Spinal cord (tissue), 10 donors: ENCODE results near the gene SCG5. TPM values are rescaled to one million over a fixed set of nuclear protein-coding genes. Genes with fewer than 3 reads are reported as not detected.

Experiments used
- DNase-seq, 6 donors: peaks; one replicate each; pipeline versions ENCODE4 v3.0.0 to v3.0.0-alpha.2; 2013 to 2015; ENCODE audit warnings: low spot score in 6 of 6, low read depth in 4 of 6
- H3K27ac ChIP-seq: one replicate; pipeline ENCODE4 v1.5.1; 2013; ENCODE audit warnings: low read depth, low read length, control low read depth
- H3K27me3 ChIP-seq: one replicate; pipeline ENCODE4 v1.6.1; 2013; ENCODE audit warnings: low read length; ENCODE audit not compliant: control insufficient read depth, insufficient read depth
- H3K36me3 ChIP-seq: one replicate; pipeline ENCODE4 v1.6.1; 2013; ENCODE audit warnings: low read length; ENCODE audit not compliant: control insufficient read depth, insufficient read depth
- H3K4me1 ChIP-seq: one replicate; pipeline ENCODE4 v1.6.1; 2013; ENCODE audit warnings: low read length; ENCODE audit not compliant: control insufficient read depth, insufficient read depth
- H3K4me3 ChIP-seq: one replicate; pipeline ENCODE4 v1.5.1; 2013; ENCODE audit warnings: low read depth, low read length, control low read depth
- H3K9me3 ChIP-seq: one replicate; pipeline ENCODE4 v1.6.1; 2013; ENCODE audit warnings: low read length; ENCODE audit not compliant: control insufficient read depth, insufficient read depth
- WGBS: methylation state at CpG from one replicate; pipeline ENCODE4 v1.1.5; 2013; ENCODE audit warnings: missing lambda C conversion rate; ENCODE audit not compliant: insufficient coverage; 5-methylcytosine and 5-hydroxymethylcytosine counted together
- polyA plus RNA-seq, 2 donors: library from polyadenylated mRNA; unstranded; fragments of 120-200 nt; gene quantifications; one replicate each; pipeline ENCODE4 v1.2.1, GENCODE V29; 2013; ENCODE audit not compliant: insufficient read length in 2 of 2
- total RNA-seq, 2 donors: library from RNA; depleted of rRNA in 1 of 2; stranded (reverse); fragments of 120-200 nt in 1 of 2; fragments of >200 nt in 1 of 2; gene quantifications; one replicate each; pipeline versions ENCODE4 v1.2.3 to v1.2.4, GENCODE V29; 2013 to 2014
- donor health status: healthy.

SCG5 gene
- total and polyA plus RNA-seq, 4 donors = 115 to 291 (median 232) TPM

- Histone ChIP-seq H3K27me3 (no peaks in the 10 kb centered on the region), H3K4me1 (peaks cover 16% of the 10 kb centered on the region), H3K9me3 (no peaks in the 10 kb centered on the region), H3K36me3 (peaks cover 12% of the 10 kb centered on the region), H3K27ac (peak overlapping the region; percentile 20), H3K4me3 (no peak overlapping the region)
- WGBS = no CpG with 5 or more reads among the region's 3 CpGs
- no peak for DNase-seq
Measured at GRCh38 chr15:32670623-32671022, 29.1 kb downstream of the SCG5 start.

DNA sequence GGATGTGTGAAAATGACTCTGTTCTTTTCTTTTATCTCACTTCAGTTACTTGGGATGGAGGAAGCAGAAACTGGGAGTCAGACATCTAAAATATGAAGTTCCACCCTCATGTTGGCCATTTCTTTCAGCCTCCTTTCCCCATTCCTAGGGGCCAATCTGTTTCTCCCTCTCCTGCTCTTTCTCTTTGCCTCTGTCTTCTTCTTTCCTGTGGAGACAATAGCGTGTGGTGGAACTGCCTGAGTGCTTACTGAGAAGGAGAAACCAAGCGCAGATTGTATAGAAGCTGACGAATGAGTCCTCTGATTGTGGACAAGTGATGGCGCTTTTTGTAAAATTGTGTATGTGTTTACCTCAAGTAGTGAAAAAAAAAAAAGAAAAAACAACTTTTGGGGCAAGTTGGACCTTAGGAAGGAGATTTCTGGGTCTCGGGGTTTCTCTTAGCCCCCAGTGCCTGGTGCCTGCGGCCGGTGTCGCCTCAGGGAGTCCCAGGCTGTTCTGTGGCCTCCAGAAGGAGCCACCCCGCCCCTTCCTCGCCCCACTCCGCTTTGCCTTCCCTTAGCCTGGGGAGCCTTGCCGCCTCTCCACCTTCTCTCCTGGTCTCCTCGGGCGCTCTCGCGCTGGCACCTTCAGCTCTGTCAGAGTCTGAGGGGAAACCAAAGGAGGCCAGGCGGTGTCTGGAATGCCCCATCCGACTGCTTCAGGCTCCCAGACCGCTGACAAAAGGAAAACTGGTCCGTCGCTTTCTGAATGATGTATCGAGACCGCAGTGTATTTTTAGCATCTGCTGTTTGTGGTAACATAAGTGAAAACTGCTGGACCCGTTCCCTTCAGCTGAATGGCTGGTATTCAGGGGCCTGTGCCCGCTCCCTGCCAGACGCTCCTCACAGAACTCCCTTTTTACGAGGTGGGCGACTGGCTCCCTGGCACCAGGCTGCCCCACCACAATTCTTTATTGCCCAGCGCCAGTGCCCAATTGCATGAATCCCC lies 30.1 kb downstream of the SCG5 start:
- no peaks in the 10 kb centered on the region for H3K27me3 ChIP-seq
- H3K27ac ChIP-seq = no peak overlapping the region
- WGBS = 76% methylated on average over 24 of the region's 29 CpGs
- peaks cover 12% of the 10 kb centered on the region for H3K36me3 ChIP-seq
- peak in 1 of 6 donors; percentile 85 for DNase-seq
- H3K9me3 ChIP-seq = no peaks in the 10 kb centered on the region
- peaks cover 16% of the 10 kb centered on the region for H3K4me1 ChIP-seq
- H3K4me3 ChIP-seq = no peak overlapping the region

- no peak for DNase-seq
- H3K27ac ChIP-seq = no peak overlapping the region
- H3K4me1 ChIP-seq = peaks cover 16% of the 10 kb centered on the region
- H3K4me3 ChIP-seq = no peak overlapping the region
- WGBS = no CpG with 5 or more reads among the region's 2 CpGs
- H3K9me3 ChIP-seq = no peaks in the 10 kb centered on the region
- H3K27me3 ChIP-seq = no peaks in the 10 kb centered on the region
- H3K36me3 ChIP-seq = peaks cover 9% of the 10 kb centered on the region
Measured at GRCh38 chr15:32674681-32675080, 33.2 kb downstream of the SCG5 start.

DNA sequence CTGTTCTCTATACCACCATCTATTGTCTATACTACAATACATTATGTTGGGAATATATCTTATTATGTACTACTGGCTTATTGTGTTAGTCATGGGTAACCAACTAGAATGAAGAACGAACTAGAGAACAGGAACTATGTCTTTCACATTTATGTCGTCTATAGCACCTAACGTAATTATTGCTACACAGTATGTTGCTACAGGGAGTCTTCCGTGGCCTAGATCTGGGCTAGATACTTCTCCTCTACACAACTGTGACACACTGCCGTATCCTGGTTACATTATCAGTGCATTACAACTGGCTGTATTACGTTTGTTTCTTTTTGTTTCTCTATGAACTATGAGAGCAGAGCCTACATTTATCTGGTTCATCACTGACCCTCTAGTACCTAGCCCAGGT lies 34.0 kb downstream of the SCG5 start:
- 50% methylated on average over 1 of the region's 6 CpGs for WGBS
- Histone ChIP-seq H3K36me3 (peaks cover 9% of the 10 kb centered on the region), H3K4me3 (no peak overlapping the region), H3K27ac (no peak overlapping the region), H3K9me3 (no peaks in the 10 kb centered on the region), H3K27me3 (no peaks in the 10 kb centered on the region), H3K4me1 (peaks cover 11% of the 10 kb centered on the region)
- no peak for DNase-seq

DNA sequence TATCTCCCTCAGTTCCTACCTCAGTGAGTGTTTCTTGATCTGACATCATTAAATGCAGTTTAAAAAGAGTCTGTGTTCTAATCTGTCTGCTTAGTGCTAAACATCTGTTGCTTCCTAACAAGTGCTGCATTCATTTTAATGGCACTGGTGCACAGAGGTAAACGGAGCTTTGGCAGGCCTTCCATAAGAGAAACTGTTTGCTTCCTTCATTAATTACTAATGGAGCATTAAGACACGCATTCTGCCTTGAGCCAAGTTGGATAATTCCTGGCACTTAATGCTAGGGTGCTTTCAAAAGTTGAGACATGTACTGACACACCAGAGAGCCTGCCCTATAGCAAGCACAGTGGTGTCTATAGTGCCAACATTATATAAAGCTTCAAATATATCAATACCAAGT lies 34.7 kb downstream of the SCG5 start:
- Histone ChIP-seq H3K4me1 (peaks cover 11% of the 10 kb centered on the region), H3K4me3 (no peak overlapping the region), H3K27ac (no peak overlapping the region), H3K36me3 (peaks cover 9% of the 10 kb centered on the region), H3K27me3 (no peaks in the 10 kb centered on the region), H3K9me3 (no peaks in the 10 kb centered on the region)
- DNase-seq = peak in 2 of 6 donors; percentile 57 to 61
- WGBS = 55% methylated on average over 2 of the region's 2 CpGs

- peaks cover 1% of the 10 kb centered on the region for H3K36me3 ChIP-seq
- H3K9me3 ChIP-seq = no peaks in the 10 kb centered on the region
- no peak overlapping the region for H3K27ac ChIP-seq
- no peaks in the 10 kb centered on the region for H3K27me3 ChIP-seq
- H3K4me3 ChIP-seq = no peak overlapping the region
- H3K4me1 ChIP-seq = peaks cover 2% of the 10 kb centered on the region
- no peak for DNase-seq
- no CpG with 5 or more reads among the region's 5 CpGs for WGBS
Measured at GRCh38 chr15:32677238-32677750, 35.8 kb downstream of the SCG5 start.

GRCh38 chr15:32679298-32679690 lies 37.8 kb downstream of the SCG5 start:
- WGBS = 100% methylated on average over 4 of the region's 4 CpGs
- Histone ChIP-seq H3K36me3 (no peaks in the 10 kb centered on the region), H3K4me3 (no peak overlapping the region), H3K4me1 (no peaks in the 10 kb centered on the region), H3K9me3 (no peaks in the 10 kb centered on the region), H3K27ac (no peak overlapping the region), H3K27me3 (no peaks in the 10 kb centered on the region)
- no peak for DNase-seq

DNA sequence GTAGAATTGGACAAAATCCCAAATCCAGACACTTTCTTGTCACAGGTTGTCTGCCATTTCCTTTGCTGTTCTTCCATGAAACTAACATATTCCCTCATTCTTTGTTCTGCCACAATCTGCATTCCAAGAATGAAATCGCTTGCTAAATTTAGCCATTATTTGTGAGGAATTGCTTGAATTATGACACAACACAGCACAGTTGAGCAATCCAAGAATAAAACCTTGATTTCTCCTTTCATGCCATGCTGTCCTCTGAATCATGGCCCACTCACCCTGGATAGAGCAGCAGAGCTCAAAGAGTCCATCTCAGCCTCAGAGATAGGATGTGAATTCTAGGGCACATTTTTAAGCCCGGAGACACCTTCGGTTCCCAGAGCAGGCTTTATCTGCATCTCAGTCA lies 41.1 kb downstream of the SCG5 start:
- no peaks in the 10 kb centered on the region for H3K36me3 ChIP-seq
- H3K9me3 ChIP-seq = no peaks in the 10 kb centered on the region
- H3K4me3 ChIP-seq = no peak overlapping the region
- 80% methylated on average over 1 of the region's 3 CpGs for WGBS
- H3K4me1 ChIP-seq = no peaks in the 10 kb centered on the region
- H3K27ac ChIP-seq = no peak overlapping the region
- DNase-seq = no peak
- H3K27me3 ChIP-seq = no peaks in the 10 kb centered on the region

DNA sequence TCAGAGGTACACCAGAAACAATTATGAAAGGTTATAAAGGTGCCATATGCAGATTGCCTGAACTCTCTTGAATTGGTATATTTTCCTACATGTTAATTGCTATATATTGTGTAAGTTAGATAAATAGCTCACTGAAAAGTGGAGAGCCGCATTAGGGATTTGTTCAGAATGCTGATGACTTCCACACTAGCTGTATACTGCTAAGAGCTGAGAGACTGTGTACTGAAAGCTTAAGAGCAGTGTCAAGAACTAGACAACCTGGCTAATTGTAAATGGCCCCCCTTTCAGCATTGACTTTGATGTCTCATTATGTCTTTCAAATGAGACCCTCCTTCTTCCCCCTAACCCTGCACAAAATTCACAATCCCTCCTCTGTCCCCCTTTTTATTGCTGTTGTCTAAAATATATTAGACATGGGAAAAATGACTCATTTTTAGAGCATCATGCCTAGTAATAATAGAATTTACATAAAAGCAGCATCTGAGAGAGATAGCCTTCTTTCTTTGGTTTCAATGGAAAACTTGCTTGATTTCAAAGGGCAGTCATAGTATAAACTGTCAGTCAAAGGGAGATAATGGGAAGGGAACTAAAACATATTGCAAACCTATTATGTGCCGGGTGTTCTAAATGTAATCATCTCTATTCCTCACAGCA lies 41.6 kb downstream of the SCG5 start:
- Histone ChIP-seq H3K4me3 (no peak overlapping the region), H3K9me3 (no peaks in the 10 kb centered on the region), H3K4me1 (no peaks in the 10 kb centered on the region), H3K27ac (no peak overlapping the region), H3K36me3 (no peaks in the 10 kb centered on the region), H3K27me3 (no peaks in the 10 kb centered on the region)
- WGBS = no CpG with 5 or more reads among the region's 2 CpGs
- DNase-seq = no peak
